NCI-H446 treated with DMSO at 0.1 percent for 48 hours (cell line): ENCODE measurements around the gene CLDN22.

ENCODE experiments used
- DNase-seq: peaks from one replicate; lab custom pipeline; 2025; lab: John Stamatoyannopoulos, UW

Gene CLDN22

DNA sequence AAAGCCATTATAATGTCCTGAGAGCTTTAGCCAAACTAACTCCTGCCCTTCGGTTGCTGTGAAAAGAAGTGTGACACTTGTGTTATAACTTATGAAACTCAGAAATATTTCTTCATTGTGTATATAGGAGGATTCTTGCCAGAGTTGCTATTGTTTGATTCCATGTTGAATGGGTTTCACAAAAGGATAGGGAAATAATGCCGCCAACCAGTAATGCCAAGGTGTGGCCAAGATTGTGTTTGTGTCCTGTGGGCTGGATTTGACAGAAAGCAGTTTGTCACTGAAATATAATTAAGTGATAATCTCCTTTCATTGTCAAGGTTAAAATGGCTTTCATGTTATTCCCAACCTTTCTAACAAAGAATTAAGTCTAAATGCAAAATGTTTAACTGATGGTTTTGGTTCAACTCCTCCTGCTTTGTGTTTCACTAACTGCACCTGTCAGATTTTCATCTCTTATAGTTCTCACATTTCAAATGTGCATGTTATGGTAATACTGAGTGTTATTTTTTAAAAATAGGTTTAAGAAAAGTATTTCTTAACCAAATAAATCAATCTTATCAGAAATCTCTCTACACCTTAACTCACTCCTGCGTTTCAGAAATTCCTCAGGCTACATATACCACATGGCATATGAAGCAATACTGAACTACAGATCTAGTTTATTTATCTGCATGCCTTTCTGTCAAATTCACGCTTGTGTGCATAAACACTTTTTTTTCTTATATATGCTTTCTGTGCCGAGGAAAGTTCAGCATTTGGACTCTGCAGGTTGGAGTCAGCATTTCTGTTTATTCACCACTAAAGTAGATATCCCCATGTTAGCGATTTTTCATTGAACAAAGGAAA, at the start of gene CLDN22:
Gene CLDN22, minus strand, starts transcription at position 66 of the 849 bp plus-strand sequence. Its CDS starts 58 bp downstream, at position 8.
- DNase-seq: no peak

DNA sequence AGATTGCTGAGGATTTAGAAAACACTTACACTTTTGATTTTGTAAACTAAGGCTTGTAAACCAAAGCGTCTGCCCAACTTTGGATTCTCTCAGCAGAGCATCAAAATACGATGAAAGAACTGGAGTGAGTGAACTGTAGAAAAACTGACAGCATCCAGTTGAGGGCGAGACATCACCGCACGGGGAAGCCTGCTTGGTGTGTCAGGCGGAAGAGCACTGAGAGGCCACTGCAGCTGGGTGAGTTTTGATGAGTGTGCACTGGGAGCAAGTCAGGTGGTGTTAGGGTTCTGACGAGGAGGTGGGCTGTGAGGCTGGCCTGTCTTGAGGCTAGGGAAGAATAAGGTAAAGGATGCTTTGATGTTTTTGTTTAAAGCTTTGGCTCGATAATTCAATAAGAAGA, 49.0 kb upstream of the CLDN22 start:
- DNase-seq: no peak

DNA sequence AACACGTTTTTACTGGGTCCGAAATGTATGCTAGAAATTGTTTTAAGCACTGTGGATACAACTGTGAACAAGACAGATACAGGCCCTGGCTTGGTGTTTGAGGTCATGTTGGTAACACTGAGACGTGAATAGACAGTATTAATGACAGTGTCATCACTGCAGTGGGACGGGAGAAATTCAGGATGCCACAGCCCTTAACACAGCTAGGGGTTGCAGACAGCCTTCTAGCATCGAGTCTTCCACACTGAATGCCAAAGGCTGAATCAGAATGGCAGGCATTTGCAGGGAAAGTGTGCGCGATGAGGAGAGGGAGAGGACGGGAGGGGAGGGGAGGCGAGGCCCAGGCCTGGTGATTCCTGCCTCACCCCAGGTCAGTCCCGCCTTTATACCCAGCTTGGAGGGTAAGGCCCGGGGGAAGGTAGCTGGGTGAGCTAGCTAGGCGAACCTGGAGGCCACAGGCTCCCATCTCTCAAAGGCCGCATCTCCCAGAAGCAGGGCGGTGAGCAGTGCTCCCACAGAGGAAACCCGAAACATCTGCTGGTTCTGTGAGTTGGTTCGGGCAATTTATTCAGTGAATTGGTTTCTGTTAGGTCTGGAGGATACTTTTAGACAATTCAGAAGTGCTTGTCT, 46.2 kb upstream of the CLDN22 start:
- DNase-seq: no peak

GRCh38 chr4:183364025-183364424, 43.9 kb upstream of the CLDN22 start:
- DNase-seq: no peak

DNA sequence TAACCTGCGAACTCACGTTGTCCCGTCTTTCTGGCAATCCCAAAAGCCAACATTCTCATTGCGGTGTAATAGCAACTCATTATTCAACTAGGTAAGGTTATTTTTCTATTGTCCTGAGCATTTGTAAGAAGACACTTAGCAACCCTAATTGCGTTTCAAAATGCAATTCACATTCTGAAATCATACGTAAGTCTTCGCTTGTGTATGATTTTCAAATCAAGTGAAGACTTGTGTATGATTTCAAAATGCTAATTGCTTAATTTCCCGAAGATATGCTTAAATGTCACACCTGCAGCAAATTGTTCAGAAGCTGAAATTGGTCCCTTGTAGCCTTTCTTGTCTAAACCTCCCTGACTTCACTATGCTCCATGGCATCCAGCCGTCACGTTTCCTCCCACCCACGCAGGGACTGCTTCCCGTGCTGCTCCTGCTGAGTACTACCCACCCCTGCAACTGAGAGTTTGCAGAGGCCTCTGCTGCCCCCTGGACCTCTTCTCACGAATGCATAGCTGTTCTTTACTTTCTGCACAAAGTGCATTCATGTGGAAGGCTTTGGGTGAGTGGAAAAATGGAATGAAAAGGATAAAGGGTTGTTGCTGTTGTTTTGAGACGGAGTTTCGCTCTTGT, 43.0 kb upstream of the CLDN22 start:
- DNase-seq: no peak

GRCh38 chr4:183362036-183362435, 42.0 kb upstream of the CLDN22 start:
- no peak for DNase-seq

DNA sequence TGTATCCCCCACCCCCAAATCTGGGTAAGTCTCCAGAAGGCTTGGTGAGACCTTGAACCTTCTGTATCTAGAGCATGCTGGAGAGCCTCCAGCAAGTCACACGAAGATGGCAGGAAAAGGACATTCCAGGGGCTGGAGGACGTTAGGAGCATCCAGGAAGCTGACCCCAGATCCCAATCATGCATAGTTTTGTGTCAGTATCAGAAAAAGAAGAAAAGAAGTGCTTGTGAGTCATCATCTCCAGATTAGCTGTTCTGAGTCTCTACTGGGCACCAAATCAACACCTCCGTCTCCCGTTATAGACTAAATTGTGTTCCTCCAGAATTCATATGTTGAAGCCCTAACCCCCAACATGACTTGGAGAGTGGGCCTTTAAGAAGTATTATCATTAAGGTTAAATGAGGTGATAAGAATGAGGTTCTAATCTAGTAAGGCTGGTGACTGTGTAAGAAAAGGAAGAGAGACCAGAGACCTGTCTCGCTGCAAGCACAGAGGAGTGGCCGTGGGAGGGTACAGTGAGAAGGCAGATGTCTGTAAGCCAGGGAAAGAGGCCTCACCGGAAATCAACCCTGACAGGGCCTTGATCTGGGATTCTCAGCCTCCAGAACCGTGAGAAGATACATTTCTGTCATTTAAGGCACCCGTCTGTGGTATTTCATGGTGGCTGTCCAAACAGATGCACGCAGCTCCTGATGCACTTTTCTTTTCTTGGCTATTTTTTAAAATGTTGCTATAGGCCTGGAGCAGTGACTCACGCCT, 40.3 kb upstream of the CLDN22 start:
- DNase-seq: no peak

GRCh38 chr4:183358215-183358755, 38.2 kb upstream of the CLDN22 start:
- no peak for DNase-seq

- DNase-seq: no peak
Measured at GRCh38 chr4:183356931-183357675, 37.0 kb upstream of the CLDN22 start.

- no peak for DNase-seq
Measured at GRCh38 chr4:183356173-183356830, 36.2 kb upstream of the CLDN22 start.

- no peak for DNase-seq
Measured at GRCh38 chr4:183355405-183355804, 35.3 kb upstream of the CLDN22 start.

GRCh38 chr4:183354219-183354618, 34.1 kb upstream of the CLDN22 start:
- DNase-seq: no peak

DNA sequence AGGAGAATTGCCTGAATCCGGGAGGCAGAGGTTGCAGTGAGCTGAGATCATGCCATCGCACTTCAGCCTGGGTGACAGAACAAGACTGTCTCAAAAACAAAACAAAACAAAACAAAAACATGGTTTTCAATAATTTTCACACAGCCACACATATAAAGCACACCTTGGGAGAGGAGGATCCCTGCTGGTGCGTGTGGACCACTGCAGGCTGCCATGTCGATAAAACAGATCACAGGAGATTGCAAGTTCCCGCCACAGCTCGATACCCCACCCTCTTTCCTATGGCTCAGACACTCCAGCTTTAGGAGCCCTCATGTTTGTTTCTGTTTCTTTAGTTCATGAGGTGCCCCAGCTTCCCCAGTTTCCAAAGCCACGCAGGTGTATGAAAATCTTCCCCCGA, 33.5 kb upstream of the CLDN22 start:
- no peak for DNase-seq

GRCh38 chr4:183352546-183352945, 32.5 kb upstream of the CLDN22 start:
- DNase-seq: no peak

- no peak for DNase-seq
Measured at GRCh38 chr4:183350317-183351071, 30.4 kb upstream of the CLDN22 start.

DNA sequence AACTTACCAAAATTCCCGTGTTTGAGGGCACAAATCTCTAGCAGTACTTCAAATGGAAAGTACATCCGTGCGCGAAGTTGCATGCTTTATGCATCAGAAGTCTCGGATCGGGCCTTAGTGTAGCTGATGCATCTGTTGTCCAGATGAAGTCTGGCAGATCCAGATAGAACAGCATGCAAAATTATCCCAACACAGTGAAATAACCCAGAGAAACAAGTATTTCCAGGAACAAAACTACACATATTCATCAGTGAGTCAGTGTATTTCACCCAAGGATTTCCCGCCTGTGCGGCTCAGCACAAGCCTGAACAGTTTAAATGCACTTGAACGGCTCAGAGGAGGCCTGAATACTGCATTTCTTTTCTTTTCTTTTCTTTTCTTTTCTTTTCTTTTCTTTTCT, 29.6 kb upstream of the CLDN22 start:
- no peak for DNase-seq

DNA sequence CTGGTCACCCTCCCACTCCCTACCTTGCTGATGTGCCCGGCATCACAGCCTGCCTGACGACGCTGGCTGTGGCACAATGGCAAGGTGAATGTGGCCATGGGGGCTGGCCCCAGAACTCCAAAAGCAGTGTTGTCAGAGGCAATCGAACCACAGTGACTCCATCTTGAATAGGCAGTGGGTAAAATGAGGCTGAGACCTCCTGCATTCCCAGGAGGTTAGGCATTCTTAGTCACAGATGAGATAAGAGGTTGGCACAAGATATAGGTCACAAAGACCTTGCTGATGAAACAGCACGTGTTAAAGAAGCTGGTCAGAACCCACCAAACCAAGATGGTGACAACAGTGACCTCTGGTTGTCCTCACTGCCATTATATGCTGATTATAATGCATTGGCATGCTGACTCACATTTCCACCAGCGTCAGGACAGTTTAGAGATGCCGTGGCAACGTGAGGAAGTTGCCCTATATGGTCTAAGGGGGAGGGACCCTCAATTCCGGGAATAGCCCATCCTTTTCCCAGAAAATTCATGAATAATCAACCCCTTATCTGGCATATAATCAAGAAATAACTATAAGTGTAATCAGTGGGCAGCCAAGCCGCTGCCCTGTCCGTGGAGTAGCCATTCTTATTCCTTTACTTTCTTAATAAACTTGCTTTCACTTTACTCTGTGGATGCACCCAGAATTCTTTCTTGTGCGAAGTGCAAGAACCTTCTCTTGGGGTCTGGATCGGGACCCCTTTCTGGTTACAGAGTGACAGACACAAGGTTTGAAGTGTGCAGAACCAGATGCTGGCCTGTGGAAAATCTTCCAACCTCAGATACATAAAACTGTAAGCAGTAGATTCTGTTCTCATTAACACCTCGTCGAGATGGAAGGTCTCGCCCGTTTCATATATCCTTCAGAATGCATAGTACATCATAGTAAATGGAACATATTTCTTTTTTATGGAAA, 28.9 kb upstream of the CLDN22 start:
- no peak for DNase-seq

- DNase-seq: no peak
Measured at GRCh38 chr4:183348136-183348535, 28.1 kb upstream of the CLDN22 start.

DNA sequence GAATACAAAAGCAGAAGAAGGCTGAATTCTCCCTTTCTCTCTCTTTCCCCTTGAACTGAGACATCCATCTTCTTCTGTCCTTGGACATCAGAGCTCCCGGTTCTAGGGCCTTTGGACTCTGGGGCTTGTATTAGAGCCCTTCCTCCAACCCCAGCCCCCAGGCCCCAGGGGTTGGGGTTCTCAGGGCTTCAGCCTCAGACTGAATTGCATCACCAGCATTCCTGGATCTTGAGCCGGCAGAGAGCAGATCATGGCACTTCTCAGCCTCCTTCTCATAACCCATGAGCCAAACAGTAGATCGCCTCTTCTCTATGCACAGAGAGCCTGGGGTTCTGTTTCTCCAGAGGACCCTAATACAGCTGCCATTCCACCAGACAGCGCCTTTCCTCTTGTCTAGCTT, 27.5 kb upstream of the CLDN22 start:
- no peak for DNase-seq
